Peyer's patch (tissue), 4 donors: ENCODE measurements around the gene GBE1.

Experiments
- CTCF ChIP-seq, 6 experiments: fragments of 450-650 bp in 4 of 6; fragments of 200-600 bp in 2 of 6; sonication (generic) in 1 of 6; IDR thresholded peaks; one replicate each; pipeline ENCODE4 v1.5.1; 2017 to 2019; ENCODE audit warnings: antibody characterized with exemption in 6 of 6, mild to moderate bottlenecking in 3 of 6, moderate library complexity in 1 of 6
- POLR2A ChIP-seq, 2 donors: fragments of 450-650 bp; IDR thresholded peaks; one replicate each; pipeline ENCODE4 v1.5.1; 2017; ENCODE audit warnings: antibody characterized with exemption in 2 of 2, mild to moderate bottlenecking in 2 of 2, moderate library complexity in 2 of 2

- TF ChIP-seq CTCF (IDR thresholded peaks at IDR 0.05): no peak
- TF ChIP-seq POLR2A (IDR thresholded peaks at IDR 0.05): no peak
These were observed 123.0 kb downstream of the GBE1 start for GRCh38 chr3:81638480-81638879.
